Frontal cortex (tissue), 4 donors: Measurements from ENCODE around the gene USP48. TPM values are rescaled to one million over a fixed set of nuclear protein-coding genes. Genes with fewer than 3 reads are reported as not detected.
"Not testable (repeated sequence)": the region's sequence is repeated elsewhere in the genome, so short reads cannot be mapped to it uniquely, and the experiment has no call there.

Experiments used
- DNase-seq, 2 donors: peaks; one replicate each; pipeline ENCODE4 v3.0.0; 2012; ENCODE audit warnings: low spot score in 2 of 2
- FAIRE-seq: peaks from 2 replicates; lab custom pipeline; 2012; peaks lifted over from hg19 to GRCh38; lab: Jason Lieb, UNC
- total RNA-seq: library from RNA; depleted of rRNA; stranded (reverse); fragments of >200 nt; gene quantifications from one replicate; pipeline ENCODE4 v1.2.3, GENCODE V29; 2014
- donor health status: control.
- donor health status: control.
- donor health status: control.

The USP48 gene
- total RNA-seq, 1 donor from 2014 or later: 58.7 TPM

DNA sequence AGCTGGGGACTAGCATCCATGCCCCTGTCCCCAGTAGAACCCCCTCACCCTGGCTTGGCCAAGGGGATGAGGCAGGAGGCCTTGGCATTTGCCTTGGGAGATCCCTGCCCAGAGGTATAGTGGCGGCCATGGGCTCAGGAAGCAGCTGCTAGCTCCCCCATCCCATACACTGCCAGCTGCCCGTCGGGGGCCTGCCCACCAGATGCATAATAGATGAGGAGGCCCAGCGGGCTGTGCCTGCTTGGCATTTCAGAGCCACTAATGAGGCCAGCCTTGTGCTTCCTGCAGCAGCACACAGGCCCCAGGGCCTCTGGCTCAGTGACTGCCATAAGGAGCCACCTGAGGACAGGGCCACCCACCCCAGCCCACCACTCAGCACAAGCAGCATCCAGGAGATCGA, 137.4 kb downstream of the USP48 start:
- no peak for FAIRE-seq
- no peak for DNase-seq

DNA sequence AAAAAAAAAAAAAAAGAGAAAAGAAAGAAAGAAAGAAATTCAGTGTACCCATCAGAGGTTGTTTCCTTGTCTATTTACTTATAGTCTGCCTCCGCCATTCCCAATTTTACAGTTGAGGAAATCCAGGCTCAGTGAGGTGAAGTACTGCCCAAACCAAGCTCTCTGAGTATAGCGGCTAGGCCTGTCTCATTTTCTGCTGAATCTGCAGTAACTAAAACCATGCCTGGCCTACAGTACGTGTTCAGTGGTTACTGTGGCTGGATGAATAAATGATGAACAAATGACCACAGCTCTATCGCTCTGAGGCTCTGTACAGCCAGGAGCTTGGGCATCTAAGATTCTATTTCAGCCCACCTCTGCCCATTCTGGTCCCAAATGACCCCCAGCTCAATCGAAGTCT, 138.0 kb downstream of the USP48 start:
- DNase-seq (no peak), FAIRE-seq (no peak)

DNA sequence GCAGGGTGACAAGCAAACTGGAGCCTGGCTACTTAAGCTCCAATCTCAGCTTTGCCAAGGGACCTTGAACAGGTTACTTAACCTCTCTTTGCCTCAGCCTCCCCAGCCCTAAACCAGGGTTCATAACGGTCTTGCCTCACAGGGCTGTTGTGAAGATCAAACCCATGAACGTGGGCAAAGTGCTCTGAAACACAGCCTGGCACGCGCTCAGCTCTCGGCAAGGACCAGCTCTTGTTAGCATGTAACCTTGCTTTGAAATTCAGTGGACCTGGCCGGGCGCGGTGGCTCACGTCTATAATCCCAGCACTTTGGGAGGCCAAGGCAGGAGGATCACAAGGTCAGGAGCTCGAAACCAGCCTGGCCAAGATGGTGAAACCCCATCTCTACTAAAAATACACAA, 138.6 kb downstream of the USP48 start:
- DNase-seq: no peak
- FAIRE-seq: no peak

DNA sequence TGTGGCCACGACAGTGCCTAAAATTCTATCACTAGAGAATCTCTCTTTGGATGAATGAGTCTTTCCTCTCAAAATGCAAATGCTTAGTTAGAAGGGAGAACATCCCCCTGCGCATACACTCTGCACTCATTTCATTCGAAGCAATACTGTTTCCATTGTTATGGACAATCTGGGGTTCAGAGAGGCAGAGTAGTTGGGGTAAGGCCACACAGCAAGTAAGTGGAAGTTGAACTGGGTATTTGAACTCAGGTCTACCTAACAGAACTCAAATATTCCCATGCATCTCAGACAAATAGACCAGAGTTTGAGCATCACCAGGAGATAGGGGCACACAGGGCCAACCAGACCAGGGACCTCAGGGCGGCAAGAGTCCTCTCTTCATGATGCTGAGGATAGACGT, 139.3 kb downstream of the USP48 start:
- FAIRE-seq: no peak
- no peak for DNase-seq

DNA sequence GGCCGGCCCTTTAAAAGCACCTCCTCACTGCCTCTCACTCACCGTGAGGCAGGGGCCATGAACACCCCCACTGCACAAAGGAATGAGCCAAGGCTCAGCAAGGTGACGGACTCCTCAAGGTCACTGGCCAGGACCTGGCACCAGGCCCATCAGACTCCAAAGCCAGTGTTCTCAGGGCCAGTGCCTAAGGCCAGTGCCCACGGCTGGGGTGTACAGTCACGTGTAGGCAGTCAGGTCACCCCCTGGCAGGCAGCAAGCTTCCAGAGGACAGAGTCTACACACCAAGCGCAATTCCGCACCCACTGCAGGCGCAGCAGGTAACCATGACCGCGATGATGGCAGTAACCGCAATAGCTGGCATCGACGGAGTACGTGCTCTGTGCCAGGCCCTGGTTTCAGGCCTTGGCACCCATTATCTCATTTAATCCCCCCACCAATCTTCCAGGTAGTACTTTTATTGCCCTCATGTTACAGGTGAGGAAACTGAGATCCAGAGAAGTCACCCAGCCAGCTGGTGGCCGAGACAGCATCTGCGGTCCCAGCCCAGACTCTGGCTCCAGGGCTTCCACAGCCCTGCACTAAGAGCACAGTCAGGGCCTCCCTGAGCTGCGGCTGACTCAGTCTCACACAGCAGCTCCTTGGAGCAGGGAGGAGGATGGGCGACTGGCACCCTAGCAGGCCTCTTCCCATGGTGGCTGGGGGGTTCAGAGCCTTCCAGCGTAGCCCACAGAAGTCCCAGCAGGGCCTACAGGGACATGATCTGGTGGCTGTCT, 140.8 kb downstream of the USP48 start:
- DNase-seq (no peak), FAIRE-seq (no peak)

DNA sequence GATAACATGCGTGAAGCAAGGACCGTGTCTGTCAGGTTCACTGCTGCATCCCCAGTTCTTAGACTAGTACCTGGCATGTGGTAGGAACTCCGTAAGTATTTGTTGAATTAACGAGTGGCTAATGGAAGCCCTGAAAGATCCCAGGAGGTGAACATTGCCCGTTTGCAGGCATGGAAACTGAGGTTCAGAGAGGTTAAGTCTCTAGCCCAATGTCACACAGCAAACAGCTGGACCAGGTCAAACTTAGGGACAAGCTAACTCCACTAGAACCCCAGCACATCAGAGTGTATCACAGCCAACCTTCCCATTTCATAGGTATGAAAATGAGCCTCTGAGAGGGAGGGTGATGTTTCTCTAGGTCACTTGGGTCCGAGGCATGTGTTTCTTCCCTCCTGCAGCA, 141.4 kb downstream of the USP48 start:
- DNase-seq: no peak
- FAIRE-seq: no peak

DNA sequence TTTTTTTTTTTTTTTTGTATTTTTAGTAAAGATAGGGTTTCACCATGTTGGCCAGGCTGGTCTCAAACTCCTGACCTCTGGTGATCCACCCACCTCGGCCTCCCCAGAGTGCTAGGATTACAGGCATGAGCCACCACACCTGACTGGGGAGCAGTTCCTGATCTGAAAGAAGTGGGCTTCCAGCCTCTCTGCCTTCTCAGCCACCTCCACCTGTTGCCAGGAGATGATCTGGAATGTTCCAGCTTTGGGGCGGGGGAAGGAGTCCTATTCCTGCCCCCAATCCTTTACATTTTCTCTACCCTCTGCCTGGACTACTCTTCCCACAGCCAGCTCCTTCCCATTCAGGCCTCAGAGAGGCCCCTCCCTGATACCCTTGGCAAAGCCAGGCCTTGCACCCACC, 141.9 kb downstream of the USP48 start:
- DNase-seq (no peak), FAIRE-seq (no peak)

DNA sequence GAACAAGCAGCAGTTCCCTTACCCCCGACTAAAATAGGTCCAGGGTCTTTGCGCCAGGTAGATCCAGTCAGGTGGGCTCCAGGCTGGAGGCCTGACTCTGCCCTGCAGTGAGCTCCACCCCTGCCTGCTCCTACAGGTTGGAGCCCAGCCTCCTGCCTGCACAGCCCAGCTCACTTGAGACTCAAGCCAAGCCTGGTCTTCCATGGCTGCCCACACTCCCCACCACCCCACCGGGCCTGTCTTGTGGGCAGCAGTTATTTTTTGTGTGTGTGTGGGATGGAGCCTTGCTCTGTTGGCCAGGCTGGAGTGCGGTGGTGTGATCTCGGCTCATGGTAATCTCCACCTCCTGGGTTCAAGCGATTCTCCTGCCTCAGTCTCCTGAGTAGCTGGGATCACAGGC, 142.3 kb downstream of the USP48 start:
- DNase-seq (no peak), FAIRE-seq (no peak)

DNA sequence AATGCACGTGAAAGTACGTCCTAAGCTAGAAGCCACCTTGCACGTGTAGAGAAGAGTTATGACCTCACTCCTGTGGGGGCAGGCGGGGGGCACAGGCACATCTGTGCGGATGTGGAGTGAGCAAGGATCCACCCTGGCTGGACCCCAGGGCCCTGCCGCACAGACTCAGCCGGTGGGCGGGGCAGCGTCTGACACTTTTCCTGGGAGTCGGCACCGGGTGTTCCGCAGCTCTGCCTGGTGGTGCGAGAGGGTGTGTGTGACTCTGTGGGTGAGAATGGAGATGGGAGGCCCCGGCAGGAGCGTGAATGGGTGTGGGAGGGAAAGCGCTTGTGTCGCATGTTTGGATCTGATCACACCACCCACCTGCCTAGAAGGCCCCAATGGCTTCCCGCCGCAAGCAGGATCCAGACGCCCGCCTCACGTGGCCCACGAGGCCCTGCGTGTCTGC, 143.3 kb downstream of the USP48 start:
- DNase-seq: no peak
- FAIRE-seq: no peak

DNA sequence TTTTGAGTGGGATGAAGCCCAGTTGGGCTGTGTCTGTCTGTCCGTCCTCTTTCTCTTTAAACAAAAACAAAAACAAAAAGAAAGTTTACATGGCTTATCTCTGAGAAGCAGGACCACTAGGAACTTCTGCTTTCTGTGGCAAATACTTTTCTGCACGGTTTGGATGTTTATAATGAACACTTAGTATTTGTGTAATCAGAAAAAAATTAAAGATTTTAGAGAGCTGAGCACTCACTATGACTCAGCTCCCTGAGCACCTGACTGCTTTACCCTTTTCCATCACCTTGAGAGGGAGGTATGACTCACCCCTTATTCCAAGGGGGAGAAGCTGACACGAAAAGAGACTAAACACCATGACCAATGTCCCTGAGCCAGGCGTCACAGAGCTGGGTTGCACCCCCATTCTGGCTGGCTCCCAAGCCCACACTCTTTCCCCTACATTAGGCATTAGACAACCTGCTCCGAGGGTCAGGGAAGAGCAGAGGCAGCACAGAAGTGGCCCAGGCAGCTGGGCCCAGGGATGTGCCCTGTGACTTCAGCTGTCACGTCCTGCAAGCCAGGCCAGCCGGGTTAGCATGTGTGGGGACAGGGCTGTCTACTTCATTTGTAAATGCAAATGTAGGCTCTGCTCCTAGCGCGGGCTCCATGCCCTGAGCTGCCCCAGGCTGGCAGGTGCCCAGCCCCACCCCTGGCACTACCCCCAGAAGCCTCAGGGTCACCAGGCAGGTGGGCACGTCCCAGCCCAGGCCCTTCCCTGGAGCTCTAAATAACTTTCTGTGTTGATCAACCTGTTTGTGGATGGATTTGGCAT, 144.2 kb downstream of the USP48 start:
- FAIRE-seq (no peak), DNase-seq (peak in 1 of 2 donors; percentile 64)

DNA sequence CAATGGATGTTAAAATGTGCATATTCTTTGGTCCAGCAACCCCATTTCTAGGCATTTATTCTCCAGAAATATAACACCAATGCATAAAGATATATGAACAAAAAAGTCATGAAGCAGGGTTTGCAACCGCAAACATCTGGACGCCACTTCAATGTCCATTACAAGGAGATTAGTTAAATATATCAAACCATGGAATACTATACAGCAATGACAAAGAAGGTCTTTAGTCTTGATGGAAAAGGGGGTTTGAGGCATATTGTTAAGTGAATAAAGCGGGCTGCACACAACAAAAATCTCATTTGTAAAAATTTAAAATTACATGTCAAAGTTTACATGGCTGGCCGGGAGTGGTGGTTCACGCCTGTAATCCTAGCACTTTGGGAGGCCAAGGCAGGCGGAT, 145.4 kb downstream of the USP48 start:
- DNase-seq (no peak), FAIRE-seq (no peak)

DNA sequence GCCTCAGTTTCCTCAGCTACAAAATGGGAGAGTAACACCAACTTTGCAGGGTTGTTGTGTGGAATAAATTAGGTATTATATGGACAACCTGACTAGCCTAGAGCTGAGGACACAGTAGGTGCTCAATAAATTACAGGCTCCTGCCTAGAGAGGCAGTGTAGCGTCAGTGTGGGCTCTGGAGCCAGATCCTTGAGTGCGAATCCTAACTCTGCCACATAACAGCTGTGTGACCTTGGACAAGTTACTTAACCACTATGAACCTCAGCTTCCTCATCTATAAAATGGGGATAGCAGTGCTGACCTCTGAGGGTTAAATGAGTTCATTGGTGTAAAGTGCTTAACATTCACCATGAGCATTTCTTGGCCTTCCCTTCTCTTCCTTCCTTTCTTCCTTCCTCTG, 146.9 kb downstream of the USP48 start:
- DNase-seq: no peak

DNA sequence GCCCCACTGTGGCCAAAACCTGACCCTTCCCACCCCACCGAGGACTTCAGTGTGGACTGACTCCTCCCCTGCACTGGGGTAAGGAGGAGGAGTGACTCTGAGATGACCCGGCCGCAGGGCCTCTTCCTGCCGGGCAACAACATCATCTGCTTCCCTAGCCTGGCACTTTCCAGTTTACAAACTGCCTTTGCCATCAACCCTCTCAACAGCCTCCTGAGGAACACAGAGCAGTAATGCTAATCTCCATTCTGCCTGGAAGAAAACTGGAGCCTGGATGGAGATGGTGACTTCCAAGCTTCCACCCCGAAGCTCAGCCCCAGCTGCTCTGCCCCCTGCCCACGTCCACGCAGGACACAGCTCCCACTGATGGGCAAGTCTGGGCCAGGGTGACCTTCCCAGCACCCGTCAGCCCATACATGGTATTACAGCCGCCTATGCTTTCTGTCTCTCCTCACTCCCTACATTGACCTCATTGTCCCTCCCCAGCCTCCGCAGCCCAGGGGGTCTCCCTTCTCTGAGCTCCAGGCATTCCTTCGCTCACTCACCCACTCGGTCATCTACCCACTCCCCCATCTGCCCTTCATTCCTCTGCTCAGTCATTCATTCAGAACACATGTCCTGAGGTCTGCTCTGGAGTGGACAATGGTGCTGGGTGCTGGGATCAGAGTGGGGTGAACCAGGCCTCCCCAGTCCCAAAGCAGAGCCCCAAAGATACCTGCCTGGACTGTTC, 148.0 kb downstream of the USP48 start:
- FAIRE-seq (no peak), DNase-seq (no peak)

More for the DNA sequence above, 146.9 kb downstream of the USP48 start:
- FAIRE-seq: no peak

DNA sequence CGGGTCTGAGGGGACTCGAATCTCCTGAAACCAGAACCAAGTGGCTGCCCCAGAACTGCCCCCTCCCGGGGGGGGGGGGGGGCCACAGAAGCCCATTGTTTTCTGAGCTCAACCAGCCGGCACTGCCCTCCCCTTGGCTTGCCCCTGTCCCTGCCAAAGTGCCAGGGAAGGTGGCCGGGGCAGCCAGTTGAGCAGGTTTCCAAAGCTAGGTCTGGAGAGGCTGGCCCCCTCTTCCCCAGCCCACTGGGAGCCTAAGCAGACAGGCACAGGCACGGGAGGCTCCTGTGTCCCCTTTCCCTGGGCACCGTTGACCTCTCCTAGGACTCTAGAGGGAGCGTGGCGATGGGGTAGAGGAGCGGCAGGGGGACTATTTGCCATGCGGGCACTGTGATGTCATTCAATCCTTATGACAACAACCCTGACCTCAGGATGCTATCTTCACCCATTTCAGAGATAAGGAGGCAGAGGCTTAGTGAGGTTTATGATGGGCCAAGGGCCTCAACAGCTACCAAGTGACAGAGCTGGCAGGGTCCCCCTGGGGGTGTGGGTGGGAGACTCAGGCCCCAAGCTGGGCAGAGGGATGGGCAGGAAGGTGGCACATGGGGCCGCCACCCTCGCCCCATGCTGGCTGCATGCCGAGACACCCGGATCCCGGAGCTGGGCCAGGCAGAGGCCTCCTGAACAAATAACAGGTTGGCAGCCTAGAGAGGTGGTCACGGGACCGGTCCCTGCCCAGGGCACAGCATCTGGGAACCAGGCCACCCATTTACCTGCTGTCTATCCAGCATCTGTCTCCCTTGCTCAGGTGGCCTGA, 148.8 kb downstream of the USP48 start:
- FAIRE-seq: no peak

DNA sequence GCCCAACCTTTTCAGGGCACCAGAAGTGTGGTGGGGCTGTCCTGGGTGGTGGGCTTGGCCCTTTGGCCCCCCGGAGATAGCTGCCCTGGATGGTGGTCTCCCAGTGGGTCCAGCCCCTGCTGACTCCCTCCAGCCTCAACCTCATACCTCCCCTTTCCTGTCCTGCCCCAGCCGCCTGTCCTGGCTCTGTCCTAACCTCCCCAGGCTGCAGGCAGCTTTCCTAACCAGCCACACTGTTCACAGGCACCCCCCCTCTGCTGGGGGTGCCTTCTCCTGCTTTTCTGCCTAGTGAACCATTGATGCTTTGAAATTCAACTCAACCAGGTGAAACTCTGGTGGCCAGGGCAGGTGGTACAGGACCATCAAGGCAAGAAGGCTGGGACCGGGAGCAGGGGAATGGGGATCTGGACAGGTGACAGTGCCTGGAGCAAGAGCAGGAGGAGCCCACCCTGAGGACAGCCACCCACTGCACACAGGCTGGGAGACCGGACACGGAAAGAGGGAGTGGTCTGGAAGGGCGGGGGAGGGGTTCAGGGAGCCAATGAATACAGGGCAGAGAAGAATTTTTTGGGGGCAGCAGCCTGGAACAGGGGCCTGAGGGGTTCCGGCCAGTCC, 149.7 kb downstream of the USP48 start:
- DNase-seq (no peak), FAIRE-seq (no peak)

More for the DNA sequence above, 148.8 kb downstream of the USP48 start:
- no peak for DNase-seq

DNA sequence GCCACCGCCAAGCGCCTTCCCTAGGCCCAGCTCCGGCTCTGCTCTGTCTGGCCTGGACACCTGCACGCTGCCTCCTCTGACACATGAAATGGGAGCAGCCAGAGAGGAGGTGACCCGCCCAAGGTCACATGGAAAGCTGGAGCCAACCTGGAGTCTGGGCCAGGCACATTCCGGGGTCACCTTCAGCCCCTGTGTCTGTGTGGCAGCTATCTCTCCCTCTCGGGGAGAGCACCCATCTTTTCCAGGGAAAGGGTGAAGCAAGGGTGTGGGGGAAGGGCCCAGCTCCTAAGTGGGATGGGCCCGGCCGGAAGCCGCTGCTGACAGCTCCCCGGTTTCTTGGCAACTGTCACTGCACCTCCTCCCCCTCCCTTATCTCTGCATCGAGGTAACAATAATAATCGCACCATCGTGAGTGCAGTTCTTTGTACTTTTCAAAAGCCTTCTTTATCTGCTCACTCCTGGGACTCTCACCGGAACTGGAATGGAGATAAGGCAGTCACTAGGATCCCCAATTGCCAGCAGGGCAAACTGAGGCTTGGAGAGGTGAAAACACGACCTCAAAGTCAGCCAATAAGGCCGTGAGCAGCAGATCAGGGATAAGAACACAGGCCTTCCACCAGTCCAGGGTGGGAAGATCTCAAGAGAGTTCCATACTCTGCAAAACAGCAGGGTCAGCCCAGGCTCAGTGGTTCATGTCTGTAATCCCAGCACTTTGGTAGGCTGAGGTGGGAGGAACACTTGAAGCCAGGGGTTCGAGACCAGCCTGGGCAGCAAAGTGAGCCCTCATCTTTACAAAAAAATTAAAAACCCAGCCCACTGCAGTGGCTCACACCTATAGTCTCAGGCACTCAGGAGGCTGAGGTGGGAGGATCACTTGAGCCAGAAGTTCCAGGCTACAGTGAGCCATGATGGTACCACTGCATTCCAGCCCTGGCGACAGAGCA, 150.7 kb downstream of the USP48 start:
- FAIRE-seq (no peak), DNase-seq (no peak)

DNA sequence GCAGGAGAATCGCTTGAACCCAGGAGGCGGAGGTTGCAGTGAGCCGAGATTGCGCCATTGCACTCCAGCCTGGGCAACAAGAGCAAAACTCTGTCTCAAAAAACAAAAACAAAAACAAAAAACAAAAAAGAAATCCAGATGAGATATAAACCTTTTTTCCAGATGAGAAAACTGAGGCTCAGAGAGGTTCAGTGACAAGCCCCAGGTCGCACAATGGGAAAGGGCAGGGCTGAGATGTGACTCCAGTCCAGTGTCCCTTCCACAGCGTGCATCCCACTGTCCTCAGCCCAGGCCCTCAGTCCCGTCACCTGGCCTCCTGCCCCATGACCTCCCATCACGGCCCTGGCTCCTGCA, 151.4 kb downstream of the USP48 start:
- DNase-seq, FAIRE-seq: not testable (repeated sequence)

DNA sequence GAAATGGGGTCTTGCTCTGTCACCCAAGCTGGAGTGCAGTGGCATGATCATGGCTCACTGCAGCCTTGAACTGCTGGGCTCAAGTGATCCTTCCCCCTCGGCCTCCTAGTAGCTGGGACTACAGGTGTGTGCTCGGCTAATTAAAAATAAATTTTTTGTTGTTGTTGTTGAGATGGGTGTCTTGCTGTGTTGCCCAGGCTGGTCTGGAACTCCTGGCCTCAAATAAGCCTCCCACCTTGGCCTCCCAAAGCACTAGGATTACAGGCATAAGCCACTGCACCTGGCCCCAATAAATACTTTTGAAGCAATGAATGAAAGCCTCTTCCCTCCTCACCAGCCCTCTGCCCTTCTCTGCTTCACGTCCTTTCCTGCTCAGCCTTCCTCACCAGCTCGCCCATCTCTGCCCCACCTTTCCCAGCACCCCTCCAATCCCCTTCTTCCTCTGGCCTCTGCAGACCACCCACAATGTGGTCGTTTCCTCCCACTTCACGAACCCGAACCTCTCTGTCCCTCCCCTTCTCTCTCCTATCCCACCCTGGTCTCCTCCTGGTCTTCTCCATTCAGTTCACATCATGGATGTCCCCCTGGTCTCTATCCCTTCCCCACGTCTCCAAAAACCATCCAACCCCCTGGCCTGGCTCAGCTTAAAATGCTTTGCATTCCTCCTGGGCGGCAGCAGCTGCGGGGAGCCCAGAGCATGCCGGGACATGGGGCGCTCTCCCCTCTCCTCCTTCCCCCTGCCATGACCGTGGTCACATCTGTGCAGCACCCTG, 152.2 kb downstream of the USP48 start:
- no peak for DNase-seq
- FAIRE-seq: no peak
